ENCODE measurements around the gene NTPCR. TPM values are rescaled to one million over a fixed set of nuclear protein-coding genes. Genes with fewer than 3 reads are reported as not detected.

NTPCR gene
- total RNA-seq, 1 donor from 2014 or later = 47.6 TPM

- no peak overlapping the region for H3K27ac ChIP-seq (replicated peaks)
- no peaks in the 10 kb centered on the region for H3K9me3 ChIP-seq (replicated peaks)
- H3K4me1 ChIP-seq = peaks cover 11% of the 10 kb centered on the region
- intact Hi-C loops (cut with micrococcal nuclease) = no loop called here
- no peaks in the 10 kb centered on the region for H3K36me3 ChIP-seq
- no peak for DNase-seq
- no peak overlapping the region for H3K4me3 ChIP-seq
- no peaks in the 10 kb centered on the region for H3K27me3 ChIP-seq (ENCODE audit: low read depth)
- no peak for TF ChIP-seq CTCF (IDR thresholded peaks at IDR 0.05; ENCODE audit: borderline replicate concordance)
Measured at GRCh38 chr1:232939748-232940147, 10.7 kb upstream of the NTPCR start.

- no peak for TF ChIP-seq CTCF (IDR thresholded peaks at IDR 0.05; ENCODE audit: borderline replicate concordance)
- no peaks in the 10 kb centered on the region for H3K27me3 ChIP-seq (ENCODE audit: low read depth)
- H3K4me1 ChIP-seq = peaks cover 9% of the 10 kb centered on the region
- no peaks in the 10 kb centered on the region for H3K9me3 ChIP-seq (replicated peaks)
- H3K36me3 ChIP-seq = no peaks in the 10 kb centered on the region
- H3K4me3 ChIP-seq = no peak overlapping the region
- intact Hi-C loops (cut with micrococcal nuclease) = no loop called here
- DNase-seq = no peak
- H3K27ac ChIP-seq (replicated peaks) = no peak overlapping the region
Measured at GRCh38 chr1:232940262-232940661, 10.1 kb upstream of the NTPCR start.

- Histone ChIP-seq H3K9me3 (replicated peaks) (no peaks in the 10 kb centered on the region), H3K36me3 (no peaks in the 10 kb centered on the region), H3K4me1 (no peaks in the 10 kb centered on the region), H3K27ac (replicated peaks) (no peak overlapping the region), H3K4me3 (no peak overlapping the region), H3K27me3 (ENCODE audit: low read depth) (no peaks in the 10 kb centered on the region)
- TF ChIP-seq CTCF (IDR thresholded peaks at IDR 0.05; ENCODE audit: borderline replicate concordance) = no peak
- DNase-seq = no peak
- intact Hi-C loops (cut with micrococcal nuclease) = no loop called here
Measured at GRCh38 chr1:232942413-232943294, 7.8 kb upstream of the NTPCR start.

- no peaks in the 10 kb centered on the region for H3K4me1 ChIP-seq
- no peak overlapping the region for H3K27ac ChIP-seq (replicated peaks)
- H3K27me3 ChIP-seq (ENCODE audit: low read depth) = no peaks in the 10 kb centered on the region
- DNase-seq = no peak
- H3K36me3 ChIP-seq = no peaks in the 10 kb centered on the region
- H3K4me3 ChIP-seq = no peak overlapping the region
- no peak for TF ChIP-seq CTCF (IDR thresholded peaks at IDR 0.05; ENCODE audit: borderline replicate concordance)
- intact Hi-C loops (cut with micrococcal nuclease) = no loop called here
- H3K9me3 ChIP-seq (replicated peaks) = no peaks in the 10 kb centered on the region
Measured at GRCh38 chr1:232943679-232944252, 6.6 kb upstream of the NTPCR start.

GRCh38 chr1:232944347-232944746, 6.1 kb upstream of the NTPCR start:
- Histone ChIP-seq H3K27ac (replicated peaks) (no peak overlapping the region), H3K36me3 (no peaks in the 10 kb centered on the region), H3K27me3 (ENCODE audit: low read depth) (no peaks in the 10 kb centered on the region), H3K4me1 (no peaks in the 10 kb centered on the region), H3K9me3 (replicated peaks) (no peaks in the 10 kb centered on the region), H3K4me3 (no peak overlapping the region)
- intact Hi-C loops (cut with micrococcal nuclease) = no loop called here
- no peak for DNase-seq
- TF ChIP-seq CTCF (IDR thresholded peaks at IDR 0.05; ENCODE audit: borderline replicate concordance) = no peak
